NOMO-1 treated with DMSO at 0.1 percent for 48 hours (cell line): Measurements from ENCODE around the gene DENND1B.

Experiments
- DNase-seq: peaks from one replicate; lab custom pipeline; 2025; ENCODE audit not compliant: unreplicated experiment; lab: John Stamatoyannopoulos, UW

The DENND1B gene

GRCh38 chr1:197775282-197776262, at the start of gene DENND1B:
Gene DENND1B (minus strand): TSS chr1:197775480. CDS start chr1:197775155, 325 bp downstream.
- peak; percentile 82 for DNase-seq

- DNase-seq = no peak
Measured at GRCh38 chr1:197814306-197814705, 39.0 kb upstream of the DENND1B start.

- DNase-seq = no peak
Measured at GRCh38 chr1:197813741-197814140, 38.5 kb upstream of the DENND1B start.

GRCh38 chr1:197811769-197812168, 36.5 kb upstream of the DENND1B start:
- DNase-seq = no peak

- no peak for DNase-seq
Measured at GRCh38 chr1:197810812-197811211, 35.5 kb upstream of the DENND1B start.

- DNase-seq = no peak
Measured at GRCh38 chr1:197808880-197809279, 33.6 kb upstream of the DENND1B start.

- DNase-seq = no peak
Measured at GRCh38 chr1:197807739-197808453, 32.6 kb upstream of the DENND1B start.

- DNase-seq = no peak
Measured at GRCh38 chr1:197807216-197807615, 31.9 kb upstream of the DENND1B start.

- DNase-seq = no peak
Measured at GRCh38 chr1:197806718-197807117, 31.4 kb upstream of the DENND1B start.

- DNase-seq = no peak
Measured at GRCh38 chr1:197801684-197802083, 26.4 kb upstream of the DENND1B start.

GRCh38 chr1:197801111-197801482, 25.8 kb upstream of the DENND1B start:
- DNase-seq = no peak

GRCh38 chr1:197800379-197801110, 25.3 kb upstream of the DENND1B start:
- DNase-seq = no peak

GRCh38 chr1:197799271-197799670, 24.0 kb upstream of the DENND1B start:
- DNase-seq = no peak

GRCh38 chr1:197798492-197798891, 23.2 kb upstream of the DENND1B start:
- no peak for DNase-seq

- no peak for DNase-seq
Measured at GRCh38 chr1:197797010-197797409, 21.7 kb upstream of the DENND1B start.

- DNase-seq = no peak
Measured at GRCh38 chr1:197788741-197789739, 13.8 kb upstream of the DENND1B start.

GRCh38 chr1:197787623-197788536, 12.6 kb upstream of the DENND1B start:
- DNase-seq = no peak

GRCh38 chr1:197787056-197787455, 11.8 kb upstream of the DENND1B start:
- DNase-seq = no peak

GRCh38 chr1:197786280-197786679, 11.0 kb upstream of the DENND1B start:
- no peak for DNase-seq
